Uterus (tissue), 4 donors: ENCODE results near the gene TTC22. TPM values are rescaled to one million over a fixed set of nuclear protein-coding genes. Genes with fewer than 3 reads are reported as not detected.

Experiments used
- DNase-seq, 2 donors: peaks; one replicate each; pipeline ENCODE4 v3.0.0-alpha.2; 2019 to 2020
- H3K27ac ChIP-seq, 2 donors: fragments of 200-600 bp; sonication (generic); 1 replicate in 1 of 2; 2 replicates in 1 of 2; pipeline ENCODE4 v1.5.1; 2016 to 2018
- H3K27me3 ChIP-seq, 2 donors: fragments of 200-600 bp; sonication (generic); one replicate each; pipeline ENCODE4 v1.5.1; 2018 to 2019; ENCODE audit warnings: control low read depth in 1 of 2
- H3K36me3 ChIP-seq, 2 donors: fragments of 200-600 bp; sonication (generic); one replicate each; pipeline ENCODE4 v1.5.1; 2019; ENCODE audit warnings: control low read depth in 1 of 2
- H3K4me1 ChIP-seq, 2 donors: fragments of 200-600 bp; sonication (generic); one replicate each; pipeline ENCODE4 v1.5.1; 2018 to 2019; ENCODE audit warnings: control low read depth in 1 of 2
- H3K4me3 ChIP-seq, 2 donors: fragments of 200-600 bp; sonication (generic); 1 replicate in 1 of 2; 2 replicates in 1 of 2; pipeline ENCODE4 v1.5.1; 2018 to 2019; ENCODE audit warnings: mild to moderate bottlenecking in 1 of 2
- H3K9me3 ChIP-seq, 2 donors: fragments of 200-600 bp; sonication (generic); one replicate each; pipeline ENCODE4 v1.5.1; 2019; ENCODE audit warnings: control low read depth in 1 of 2
- CTCF ChIP-seq, 4 experiments: fragments of 200-600 bp in 2 of 4; fragments of 450-650 bp in 2 of 4; sonication (generic) in 2 of 4; IDR thresholded peaks; one replicate each; pipeline ENCODE4 v1.5.1; 2016 to 2019; ENCODE audit warnings: antibody characterized with exemption in 4 of 4, mild to moderate bottlenecking in 2 of 4, moderate library complexity in 1 of 4
- POLR2A ChIP-seq, 2 donors: fragments of 450-650 bp; IDR thresholded peaks; one replicate each; pipeline ENCODE4 v1.6.1; 2016; ENCODE audit warnings: antibody characterized with exemption in 2 of 2, mild to moderate bottlenecking in 1 of 2, moderate library complexity in 1 of 2
- intact Hi-C: fragments of 100-400 bp; cut with DNase I; formaldehyde crosslinking; loops from one replicate; pipeline ENCODE4 v1.15.1; 2023; ENCODE audit warnings: low total_unique reads
- total RNA-seq, 4 donors: library from RNA; depleted of rRNA in 3 of 4; stranded (reverse); fragments of >200 nt in 3 of 4; gene quantifications; one replicate each; pipeline versions ENCODE4 v1.1.0 to v1.2.4, GENCODE V29; 2014 to 2023
- donor health status: DM: yes; HTN: yes; CAD: no.

TTC22 gene
- total RNA-seq, 4 donors from 2014 or later: 3.2 to 5.3 TPM; not detected in 2

- H3K36me3 ChIP-seq: no peaks in the 10 kb centered on the region
- DNase-seq: no peak
- H3K27me3 ChIP-seq: no peaks in the 10 kb centered on the region
- H3K9me3 ChIP-seq: no peaks in the 10 kb centered on the region
- intact Hi-C loops: no loop called here
- no peak overlapping the region for H3K4me3 ChIP-seq
- no peak overlapping the region for H3K27ac ChIP-seq
- TF ChIP-seq CTCF (IDR thresholded peaks at IDR 0.05): no peak
- TF ChIP-seq POLR2A (IDR thresholded peaks at IDR 0.05): no peak
- H3K4me1 ChIP-seq: no peaks in the 10 kb centered on the region
Observed at GRCh38 chr1:54744696-54745095, 56.4 kb downstream of the TTC22 start.

- no peak for TF ChIP-seq POLR2A (IDR thresholded peaks at IDR 0.05)
- no peak for TF ChIP-seq CTCF (IDR thresholded peaks at IDR 0.05)
- no peak overlapping the region for H3K4me3 ChIP-seq
- H3K4me1 ChIP-seq: no peaks in the 10 kb centered on the region
- no peaks in the 10 kb centered on the region for H3K9me3 ChIP-seq
- no peak overlapping the region for H3K27ac ChIP-seq
- H3K36me3 ChIP-seq: no peaks in the 10 kb centered on the region
- intact Hi-C loops: no loop called here
- no peaks in the 10 kb centered on the region for H3K27me3 ChIP-seq
- DNase-seq: no peak
Observed at GRCh38 chr1:54743416-54744226, 57.5 kb downstream of the TTC22 start.

GRCh38 chr1:54742282-54742681, 58.8 kb downstream of the TTC22 start:
- H3K4me1 ChIP-seq: no peaks in the 10 kb centered on the region
- H3K27me3 ChIP-seq: no peaks in the 10 kb centered on the region
- DNase-seq: no peak
- H3K9me3 ChIP-seq: no peaks in the 10 kb centered on the region
- no peak overlapping the region for H3K27ac ChIP-seq
- intact Hi-C loops: no loop called here
- H3K36me3 ChIP-seq: no peaks in the 10 kb centered on the region
- H3K4me3 ChIP-seq: no peak overlapping the region
- TF ChIP-seq CTCF (IDR thresholded peaks at IDR 0.05) (no peak), POLR2A (IDR thresholded peaks at IDR 0.05) (no peak)

GRCh38 chr1:54741531-54741930, 59.6 kb downstream of the TTC22 start:
- Histone ChIP-seq H3K36me3 (no peaks in the 10 kb centered on the region), H3K27me3 (no peaks in the 10 kb centered on the region), H3K9me3 (no peaks in the 10 kb centered on the region), H3K4me1 (no peaks in the 10 kb centered on the region), H3K4me3 (no peak overlapping the region), H3K27ac (no peak overlapping the region)
- no peak for DNase-seq
- intact Hi-C loops: no loop called here
- TF ChIP-seq POLR2A (IDR thresholded peaks at IDR 0.05) (no peak), CTCF (IDR thresholded peaks at IDR 0.05) (no peak)

- Histone ChIP-seq H3K9me3 (no peaks in the 10 kb centered on the region), H3K4me1 (no peaks in the 10 kb centered on the region), H3K4me3 (no peak overlapping the region), H3K27me3 (no peaks in the 10 kb centered on the region), H3K27ac (no peak overlapping the region), H3K36me3 (no peaks in the 10 kb centered on the region)
- TF ChIP-seq CTCF (IDR thresholded peaks at IDR 0.05): no peak
- no peak for DNase-seq
- intact Hi-C loops: no loop called here
Observed at GRCh38 chr1:54738244-54738643, 62.9 kb downstream of the TTC22 start.
